WI38 (cell line): ENCODE results near the gene ZIC5.

Experiments used
- H3K4me3 ChIP-seq: 2 replicates; pipeline ENCODE4 v1.5.1; 2011; ENCODE audit warnings: low read depth, mild to moderate bottlenecking, control low read depth, low read length
- TF ChIP-seq, protein P1 (sequence below): IDR thresholded peaks from 2 replicates; pipeline ENCODE4 v1.5.1; 2012; ENCODE audit warnings: low read depth, mild to moderate bottlenecking, control low read depth, low read length

ZIC5 gene

DNA sequence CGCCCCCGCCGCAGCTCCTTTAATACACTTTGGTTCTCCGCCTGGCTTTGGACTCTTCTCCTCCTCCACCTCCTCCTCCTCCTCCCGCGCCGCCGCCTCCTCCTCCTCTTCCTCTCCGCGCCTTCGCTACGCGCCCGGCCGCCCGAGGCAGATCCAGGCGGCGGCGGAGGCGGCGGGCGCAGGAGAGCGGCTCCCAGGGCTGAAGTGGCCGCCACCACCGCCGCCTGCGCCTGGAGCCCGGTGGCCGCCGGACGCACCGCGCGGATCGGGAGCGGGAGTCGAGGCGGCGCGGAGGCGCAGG lies 10.1 kb upstream of the ZIC5 start, which contains the start of gene ZIC2:
TSS of gene ZIC2 (plus strand) at position 50 of the 301 bp plus-strand sequence. CDS start 281 bp downstream, outside the sequence.
- TF ChIP-seq, protein P1, sequence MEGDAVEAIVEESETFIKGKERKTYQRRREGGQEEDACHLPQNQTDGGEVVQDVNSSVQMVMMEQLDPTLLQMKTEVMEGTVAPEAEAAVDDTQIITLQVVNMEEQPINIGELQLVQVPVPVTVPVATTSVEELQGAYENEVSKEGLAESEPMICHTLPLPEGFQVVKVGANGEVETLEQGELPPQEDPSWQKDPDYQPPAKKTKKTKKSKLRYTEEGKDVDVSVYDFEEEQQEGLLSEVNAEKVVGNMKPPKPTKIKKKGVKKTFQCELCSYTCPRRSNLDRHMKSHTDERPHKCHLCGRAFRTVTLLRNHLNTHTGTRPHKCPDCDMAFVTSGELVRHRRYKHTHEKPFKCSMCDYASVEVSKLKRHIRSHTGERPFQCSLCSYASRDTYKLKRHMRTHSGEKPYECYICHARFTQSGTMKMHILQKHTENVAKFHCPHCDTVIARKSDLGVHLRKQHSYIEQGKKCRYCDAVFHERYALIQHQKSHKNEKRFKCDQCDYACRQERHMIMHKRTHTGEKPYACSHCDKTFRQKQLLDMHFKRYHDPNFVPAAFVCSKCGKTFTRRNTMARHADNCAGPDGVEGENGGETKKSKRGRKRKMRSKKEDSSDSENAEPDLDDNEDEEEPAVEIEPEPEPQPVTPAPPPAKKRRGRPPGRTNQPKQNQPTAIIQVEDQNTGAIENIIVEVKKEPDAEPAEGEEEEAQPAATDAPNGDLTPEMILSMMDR: no peak
- H3K4me3 ChIP-seq: peak within 1 kb of the TSS; percentile 48

DNA sequence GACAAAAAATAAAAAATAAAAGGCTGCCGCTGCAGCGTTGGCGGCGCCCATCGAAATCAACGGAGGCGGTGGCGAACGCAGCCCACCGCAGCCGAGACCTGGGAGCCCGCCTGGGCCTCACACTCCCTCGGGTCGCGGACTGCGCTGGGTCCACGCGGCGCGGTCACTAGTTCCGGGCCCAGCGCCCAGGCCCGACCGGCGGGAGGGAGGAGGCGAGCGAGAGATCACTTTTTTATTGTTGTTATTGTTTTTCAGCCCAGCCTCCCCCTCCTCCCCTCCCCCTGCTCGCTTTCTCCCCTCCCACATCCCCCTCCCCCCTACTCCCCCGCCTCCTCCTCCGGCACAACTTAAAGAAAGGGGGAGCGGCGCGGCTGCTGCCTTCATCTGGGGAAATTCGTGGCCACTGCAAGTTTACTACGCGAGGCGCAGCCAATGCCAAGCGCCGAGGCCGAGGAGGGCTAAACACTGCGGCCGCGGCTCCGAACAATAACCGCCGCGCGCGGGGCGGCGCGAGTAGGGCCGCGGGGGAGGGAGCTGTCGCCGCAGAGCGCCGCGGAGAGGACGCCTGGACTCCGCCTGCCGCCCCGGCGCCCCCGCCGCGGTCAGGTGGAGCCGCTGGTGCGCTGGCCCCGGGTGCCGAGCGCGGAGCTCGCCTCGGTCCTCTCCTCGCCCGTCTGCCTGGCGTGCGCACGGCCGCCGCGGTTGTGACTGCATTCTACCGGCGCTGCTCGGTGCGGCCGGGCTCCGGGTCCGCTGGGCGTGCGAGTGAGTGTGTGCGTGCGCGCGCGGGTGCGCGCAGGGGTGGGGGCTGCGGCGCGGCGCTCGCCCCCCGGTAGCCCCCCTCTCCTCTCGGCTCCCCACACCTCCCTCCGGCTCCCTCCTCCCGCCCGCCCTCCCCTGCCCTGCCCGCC lies 9.5 kb upstream of the ZIC5 start:
- H3K4me3 ChIP-seq: peak overlapping the region; percentile 48
- TF ChIP-seq, protein P1: no peak

- peak overlapping the region; percentile 48 for H3K4me3 ChIP-seq
- TF ChIP-seq, protein P1: no peak
These were observed 8.7 kb upstream of the ZIC5 start for GRCh38 chr13:99980201-99980823.

GRCh38 chr13:99979453-99980200 lies 8.1 kb upstream of the ZIC5 start:
- peak overlapping the region; percentile 10; the same call in 1 of the 2 replicates for H3K4me3 ChIP-seq
- TF ChIP-seq, protein P1: no peak

DNA sequence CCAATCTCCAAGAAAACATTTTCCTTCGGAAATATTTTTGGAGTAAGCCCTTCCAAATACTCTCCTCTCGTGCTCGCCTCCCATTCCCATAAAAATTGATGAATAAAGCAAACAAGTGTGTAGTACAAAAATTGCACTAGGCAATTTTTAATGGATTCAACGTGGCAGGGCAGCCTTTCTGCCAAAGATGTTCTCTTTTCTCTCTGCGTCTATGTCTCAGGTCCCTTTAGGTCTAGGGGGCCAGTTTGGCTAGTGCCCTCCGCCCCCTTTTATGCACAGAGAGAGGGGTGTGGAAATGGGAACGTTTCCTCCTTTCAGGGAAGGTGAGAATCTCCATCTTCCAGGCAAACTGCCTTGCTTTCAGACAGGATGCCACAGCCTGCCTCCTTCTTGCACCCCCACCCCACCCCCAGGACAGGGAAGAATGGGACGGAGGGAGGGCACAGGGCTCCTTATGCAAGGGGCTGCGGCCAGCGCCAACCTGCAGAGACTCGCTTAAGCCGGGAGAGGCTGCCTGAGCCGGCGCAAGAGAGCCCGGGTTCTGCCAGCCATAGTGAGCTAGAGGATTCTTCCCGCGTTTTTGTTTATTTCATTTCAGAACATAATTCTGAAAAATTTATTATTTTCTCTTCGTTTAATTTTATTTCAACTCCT lies 7.4 kb upstream of the ZIC5 start:
- H3K4me3 ChIP-seq: no peak overlapping the region

DNA sequence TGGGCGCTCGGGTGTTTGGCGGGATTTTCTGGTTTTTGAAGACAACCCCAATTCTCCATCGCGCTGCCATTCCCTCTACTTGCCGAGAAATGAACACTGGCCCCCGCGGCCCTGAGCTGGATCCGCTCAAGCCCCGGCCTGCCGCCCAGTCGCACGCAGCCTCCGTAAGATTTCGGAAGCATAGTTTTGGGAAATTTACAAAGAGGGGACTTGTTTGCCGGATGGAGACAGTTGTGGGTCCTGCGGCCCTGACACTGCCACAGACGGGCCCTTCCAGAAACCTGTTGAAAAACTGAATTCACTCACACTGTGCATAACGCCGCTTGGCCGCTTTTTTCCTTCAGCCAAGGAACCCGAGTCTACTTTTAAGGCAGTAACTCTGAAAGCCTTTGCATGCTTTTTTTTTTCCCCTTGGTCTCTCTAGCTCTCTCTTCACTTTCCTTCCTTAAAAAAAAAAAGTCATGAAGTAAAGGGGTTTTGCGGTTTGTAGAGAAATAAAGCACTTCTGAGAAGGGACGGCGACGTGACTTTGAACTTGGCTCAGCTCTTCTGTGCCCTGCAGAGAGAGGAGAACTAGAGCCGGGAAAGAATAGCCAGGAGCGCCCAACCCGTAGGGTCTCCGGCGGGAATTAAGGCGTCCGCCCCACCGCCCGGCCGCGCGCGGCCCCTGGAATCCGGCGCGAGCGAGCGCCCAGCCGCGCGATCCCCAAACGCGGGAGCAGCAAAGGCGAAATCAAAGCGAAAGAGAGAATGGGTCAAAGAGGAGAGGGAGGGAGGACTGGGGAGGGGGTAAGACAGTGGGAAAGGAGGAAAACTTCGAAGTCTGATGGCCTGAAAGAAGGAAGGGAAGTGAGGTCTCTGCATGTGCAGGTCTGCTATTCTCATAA lies 6.6 kb upstream of the ZIC5 start:
- H3K4me3 ChIP-seq: no peak overlapping the region
- TF ChIP-seq, protein P1: no peak

More for the DNA sequence above, 7.4 kb upstream of the ZIC5 start:
- TF ChIP-seq, protein P1: no peak
